Tibial artery (tissue), 4 donors: ENCODE data around the gene MS4A4A.

Experiments used
- DNase-seq, 2 donors: peaks; one replicate each; pipeline ENCODE4 v3.0.0-alpha.2; 2019
- H3K27ac ChIP-seq, 2 donors: fragments of 200-600 bp; sonication (generic) in 1 of 2; 1 replicate in 1 of 2; 2 replicates in 1 of 2; pipeline ENCODE4 v1.5.1; 2018 to 2019; ENCODE audit warnings: mild to moderate bottlenecking in 1 of 2
- H3K27me3 ChIP-seq, 2 donors: fragments of 200-600 bp; sonication (generic) in 1 of 2; one replicate each; pipeline versions ENCODE4 v1.5.1 to v1.6.0; 2016 to 2019
- H3K36me3 ChIP-seq, 3 donors: fragments of 200-600 bp; sonication (generic) in 2 of 3; one replicate each; pipeline ENCODE4 v1.5.1; 2016 to 2019; ENCODE audit warnings: mild to moderate bottlenecking in 2 of 3
- H3K4me1 ChIP-seq, 4 donors: fragments of 200-600 bp; sonication (generic) in 2 of 4; 1 replicate in 3 of 4; 2 replicates in 1 of 4; pipeline ENCODE4 v1.5.1; 2016 to 2019
- H3K4me3 ChIP-seq, 2 donors: fragments of 200-600 bp; sonication (generic) in 1 of 2; 1 replicate in 1 of 2; 2 replicates in 1 of 2; pipeline ENCODE4 v1.5.1; 2018 to 2019; ENCODE audit warnings: mild to moderate bottlenecking in 2 of 2
- H3K9me3 ChIP-seq, 3 donors: fragments of 200-600 bp; sonication (generic) in 1 of 3; one replicate each; pipeline ENCODE4 v1.5.1; 2016 to 2019
- CTCF ChIP-seq, 2 experiments: fragments of 200-600 bp in 1 of 2; fragments of 450-650 bp in 1 of 2; IDR thresholded peaks; one replicate each; pipeline ENCODE4 v1.5.1; 2017 to 2019; ENCODE audit warnings: antibody characterized with exemption in 2 of 2, mild to moderate bottlenecking in 1 of 2, moderate library complexity in 1 of 2
- intact Hi-C: fragments of 100-400 bp; cut with DNase I; formaldehyde crosslinking; loops from one replicate; pipeline ENCODE4 v1.15.0; 2023; ENCODE audit warnings: low total_unique reads

Gene MS4A4A

GRCh38 chr11:60334005-60334620 lies 53.6 kb downstream of the MS4A4A start:
- intact Hi-C loops: no loop called here
- peak in 1 of 2 donors; percentile 70 for DNase-seq
- Histone ChIP-seq H3K27ac (no peak overlapping the region), H3K4me3 (no peak overlapping the region), H3K36me3 (no peaks in the 10 kb centered on the region), H3K9me3 (no peaks in the 10 kb centered on the region), H3K4me1 (no peaks in the 10 kb centered on the region), H3K27me3 (no peaks in the 10 kb centered on the region)
- peak; percentile 39 to 40 for TF ChIP-seq CTCF (IDR thresholded peaks at IDR 0.05)

DNA sequence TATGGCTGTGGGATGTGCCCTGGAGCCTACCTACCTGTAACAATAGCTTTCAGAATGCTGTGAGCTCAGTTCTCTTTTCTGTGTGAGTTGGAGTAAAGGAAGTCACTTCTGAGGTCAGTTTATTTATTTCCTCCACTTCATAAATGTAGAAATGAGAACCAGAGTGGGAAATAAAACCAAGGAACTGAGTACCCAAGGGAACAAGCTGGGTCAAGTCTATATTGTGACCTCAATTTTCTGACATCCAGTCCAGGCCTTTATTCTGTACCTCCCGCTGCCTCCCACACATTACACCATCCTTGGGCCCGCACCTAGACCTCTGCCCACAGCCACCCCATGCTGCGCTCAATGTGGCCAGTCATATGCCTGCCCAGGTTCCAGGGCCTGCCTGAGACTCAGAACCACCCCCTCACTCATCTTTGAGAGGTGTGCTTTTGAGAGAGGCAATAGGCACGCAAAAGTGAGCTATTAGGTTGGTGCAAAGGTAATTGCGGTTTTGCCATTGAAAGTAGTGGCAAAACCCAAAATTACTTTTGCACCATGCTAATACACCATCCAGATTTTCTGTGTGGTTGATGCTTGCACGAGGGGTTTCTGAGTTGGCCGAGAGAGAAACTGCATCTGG lies 56.4 kb downstream of the MS4A4A start:
- Histone ChIP-seq H3K4me3 (no peak overlapping the region), H3K36me3 (no peaks in the 10 kb centered on the region), H3K27me3 (no peaks in the 10 kb centered on the region), H3K27ac (no peak overlapping the region), H3K9me3 (no peaks in the 10 kb centered on the region), H3K4me1 (no peaks in the 10 kb centered on the region)
- intact Hi-C loops: no loop called here
- no peak for DNase-seq
- no peak for TF ChIP-seq CTCF (IDR thresholded peaks at IDR 0.05)

GRCh38 chr11:60338053-60338452 lies 57.6 kb downstream of the MS4A4A start:
- no peak for DNase-seq
- no peak overlapping the region for H3K27ac ChIP-seq

DNA sequence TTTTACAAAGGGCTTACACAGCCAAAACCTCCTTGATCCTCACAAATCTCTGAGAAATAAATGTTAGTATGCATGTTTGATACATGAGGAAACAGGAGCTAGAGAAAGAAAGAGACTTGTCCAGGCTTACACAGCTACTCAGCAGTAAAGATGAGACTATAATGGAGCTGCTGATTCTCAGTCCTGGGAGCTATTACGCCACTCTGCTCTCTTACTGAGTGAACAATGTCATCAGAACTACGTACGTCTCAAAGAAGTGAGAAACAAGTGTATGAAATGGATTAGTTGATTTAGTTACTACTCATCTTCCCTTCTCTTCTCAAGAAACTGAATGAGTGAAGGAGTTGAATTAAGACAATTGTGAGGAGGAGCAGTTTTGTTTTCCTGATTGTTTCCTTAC lies 58.9 kb downstream of the MS4A4A start:
- Histone ChIP-seq H3K9me3 (no peaks in the 10 kb centered on the region), H3K27me3 (no peaks in the 10 kb centered on the region), H3K4me3 (no peak overlapping the region), H3K4me1 (no peaks in the 10 kb centered on the region), H3K27ac (no peak overlapping the region), H3K36me3 (no peaks in the 10 kb centered on the region)
- intact Hi-C loops: no loop called here
- TF ChIP-seq CTCF (IDR thresholded peaks at IDR 0.05): no peak
- DNase-seq: no peak

More at GRCh38 chr11:60338053-60338452, 57.6 kb downstream of the MS4A4A start:
- H3K27me3 ChIP-seq: no peaks in the 10 kb centered on the region
- H3K36me3 ChIP-seq: no peaks in the 10 kb centered on the region
- intact Hi-C loops: no loop called here
- H3K4me3 ChIP-seq: no peak overlapping the region
- H3K9me3 ChIP-seq: no peaks in the 10 kb centered on the region
- TF ChIP-seq CTCF (IDR thresholded peaks at IDR 0.05): no peak
- H3K4me1 ChIP-seq: no peaks in the 10 kb centered on the region

DNA sequence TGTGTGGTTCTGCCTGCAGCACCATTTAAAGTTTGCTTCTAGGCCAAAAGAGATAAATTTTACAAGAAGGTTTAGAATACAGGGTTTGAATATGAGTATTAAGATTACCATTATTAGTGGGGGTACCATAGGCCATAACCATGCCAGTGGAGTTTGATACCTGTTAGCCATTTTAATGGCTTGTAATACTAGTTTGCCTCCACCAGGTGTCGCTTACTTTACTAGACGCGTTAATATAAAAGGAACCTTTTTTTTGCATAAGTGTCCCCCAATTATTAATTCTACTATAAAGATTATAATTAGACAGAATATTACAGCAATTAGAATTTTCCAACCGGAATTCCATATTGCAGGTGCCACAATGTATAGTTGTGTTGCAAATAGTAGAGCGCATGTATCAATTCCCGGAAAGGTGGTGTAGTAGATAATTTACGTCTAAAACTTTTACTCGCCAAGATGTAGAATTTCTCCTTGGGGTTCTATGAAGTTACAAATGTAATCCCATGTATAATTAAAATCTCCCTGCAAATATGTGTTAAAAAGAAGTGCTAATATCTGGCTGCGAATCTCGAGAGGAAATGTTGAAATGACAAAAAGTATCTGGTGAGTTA lies 62.7 kb downstream of the MS4A4A start:
- Histone ChIP-seq H3K27ac (no peak overlapping the region), H3K36me3 (no peaks in the 10 kb centered on the region), H3K27me3 (no peaks in the 10 kb centered on the region), H3K4me3 (no peak overlapping the region), H3K4me1 (no peaks in the 10 kb centered on the region), H3K9me3 (no peaks in the 10 kb centered on the region)
- peak in 1 of 2 experiments; percentile 12 for TF ChIP-seq CTCF (IDR thresholded peaks at IDR 0.05)
- no peak for DNase-seq
- intact Hi-C loops: no loop called here
